ENCODE data around the gene DMRTA2.

DNA sequence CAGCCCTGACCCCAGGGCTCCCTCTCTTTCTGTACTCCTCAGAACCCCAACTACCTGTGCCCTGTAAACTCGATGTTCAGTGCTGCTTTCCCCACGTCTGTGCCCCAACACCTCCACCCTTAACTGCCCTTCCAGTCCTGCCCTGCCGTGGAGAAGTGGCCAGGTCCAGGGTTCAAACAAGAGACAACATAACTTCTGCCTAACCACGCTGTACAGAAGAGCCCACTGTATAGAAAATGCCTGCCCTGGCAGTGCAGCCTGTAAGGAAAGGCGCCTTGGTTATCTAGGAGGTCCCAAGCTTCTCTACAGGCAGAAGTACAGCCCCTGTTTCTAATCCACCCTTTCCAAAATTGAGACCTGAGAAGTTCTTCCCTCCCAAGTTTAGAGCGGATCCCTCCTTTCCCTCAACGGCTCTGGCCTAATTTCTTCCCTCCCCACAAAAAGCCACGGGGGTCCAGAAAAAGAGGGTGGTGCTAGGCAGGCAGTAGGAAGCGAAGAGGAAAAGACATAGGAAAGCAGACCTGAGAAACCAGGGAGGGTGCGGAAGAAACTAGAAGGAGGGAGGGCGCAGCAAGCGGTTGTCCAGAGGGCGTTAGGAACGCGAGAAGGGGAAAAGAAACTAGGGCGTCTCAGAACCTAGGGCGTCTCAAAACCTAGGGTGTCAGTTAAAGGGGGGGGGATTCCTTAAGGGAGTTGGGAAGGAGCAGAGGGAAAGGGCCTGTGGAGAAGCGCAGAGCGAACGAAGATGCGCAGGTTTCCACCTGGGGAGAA lies 3.2 kb downstream of the DMRTA2 start:
- TF ChIP-seq, protein P1, sequence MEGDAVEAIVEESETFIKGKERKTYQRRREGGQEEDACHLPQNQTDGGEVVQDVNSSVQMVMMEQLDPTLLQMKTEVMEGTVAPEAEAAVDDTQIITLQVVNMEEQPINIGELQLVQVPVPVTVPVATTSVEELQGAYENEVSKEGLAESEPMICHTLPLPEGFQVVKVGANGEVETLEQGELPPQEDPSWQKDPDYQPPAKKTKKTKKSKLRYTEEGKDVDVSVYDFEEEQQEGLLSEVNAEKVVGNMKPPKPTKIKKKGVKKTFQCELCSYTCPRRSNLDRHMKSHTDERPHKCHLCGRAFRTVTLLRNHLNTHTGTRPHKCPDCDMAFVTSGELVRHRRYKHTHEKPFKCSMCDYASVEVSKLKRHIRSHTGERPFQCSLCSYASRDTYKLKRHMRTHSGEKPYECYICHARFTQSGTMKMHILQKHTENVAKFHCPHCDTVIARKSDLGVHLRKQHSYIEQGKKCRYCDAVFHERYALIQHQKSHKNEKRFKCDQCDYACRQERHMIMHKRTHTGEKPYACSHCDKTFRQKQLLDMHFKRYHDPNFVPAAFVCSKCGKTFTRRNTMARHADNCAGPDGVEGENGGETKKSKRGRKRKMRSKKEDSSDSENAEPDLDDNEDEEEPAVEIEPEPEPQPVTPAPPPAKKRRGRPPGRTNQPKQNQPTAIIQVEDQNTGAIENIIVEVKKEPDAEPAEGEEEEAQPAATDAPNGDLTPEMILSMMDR (conservative IDR thresholded peaks at IDR 0.05; ENCODE audit: low read length) = no peak
- no peak for TF ChIP-seq EZH2phosphoT487 (IDR thresholded peaks at IDR 0.05; ENCODE audit: borderline replicate concordance, low read depth, low read length)

All from OCI-LY7 (cell line).